ENCODE data around the gene ST7. TPM values are rescaled to one million over a fixed set of nuclear protein-coding genes. Genes with fewer than 3 reads are reported as not detected.

Gene ST7
- total RNA-seq, 2 experiments from 2014 or later, result 9.6 to 10.7 TPM

DNA sequence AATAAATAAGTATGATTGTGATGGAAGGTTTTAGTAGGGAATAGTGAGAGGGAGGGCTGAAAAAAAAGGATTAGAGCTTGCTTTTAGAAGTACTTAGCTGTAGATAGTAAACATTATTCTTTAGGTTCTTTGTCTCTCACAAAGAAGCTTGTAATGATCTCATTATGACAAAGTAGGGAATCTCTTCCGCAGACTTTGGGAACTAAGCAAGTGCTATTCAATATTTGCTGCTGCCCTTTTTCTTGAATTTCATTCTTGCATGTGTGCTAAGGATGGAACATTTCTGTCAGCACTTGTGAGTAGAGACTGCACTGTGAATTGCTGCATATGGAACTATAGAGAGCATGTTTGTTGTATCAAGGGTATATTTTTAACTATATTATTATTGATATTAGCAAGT lies 173.4 kb downstream of the ST7 start:
- ChIA-PET CTCF (ENCODE audit: unreplicated experiment) (interaction anchor here (1.8 kb wide), 1 partner anchor 19 kb away, joined by 4 read pairs; no protein-coding TSS in a partner anchor), POLR2A (interaction anchor here (2.7 kb wide), 1 partner anchor 8 kb away, joined by 12 read pairs; no protein-coding TSS in a partner anchor)
- intact Hi-C loops (cut with micrococcal nuclease; ENCODE audit: unreplicated experiment), result loop anchor here (2.0 kb wide), 1 partner anchor 196 kb away; no protein-coding TSS in a partner anchor
- no peak for TF ChIP-seq EZH2phosphoT487 (IDR thresholded peaks at IDR 0.05; ENCODE audit: borderline replicate concordance, low read depth, low read length)
- no peak for TF ChIP-seq CTCF (conservative IDR thresholded peaks at IDR 0.05; ENCODE audit: low read length)
- H2AFZ ChIP-seq (ENCODE audit: low read length), result no peak overlapping the region
- H3K4me3 ChIP-seq (ENCODE audit: low read depth, low read length, poor library complexity, severe bottlenecking), result no peak overlapping the region
- H3K79me2 ChIP-seq (ENCODE audit: insufficient read depth, low read depth, low read length), result no peaks in the 10 kb centered on the region
- no peak for DNase-seq (ENCODE audit: low spot score)
- no peak overlapping the region for H3K27ac ChIP-seq (ENCODE audit: low read depth, low read length, poor library complexity, severe bottlenecking)
- H3K9me2 ChIP-seq (ENCODE audit: insufficient read depth, low read length), result no peaks in the 10 kb centered on the region
- BruUV-seq (replicated peaks), result no TSS peak
- H4K20me1 ChIP-seq (ENCODE audit: insufficient read depth, low read length), result peaks cover 11% of the 10 kb centered on the region; the same call in 1 of the 2 replicates
- no peak overlapping the region for H3K4me2 ChIP-seq (ENCODE audit: low read length)
- H3K9me3 ChIP-seq (ENCODE audit: low read length), result no peaks in the 10 kb centered on the region
- H3K4me1 ChIP-seq (ENCODE audit: insufficient read depth, low read length, poor library complexity, severe bottlenecking), result no peaks in the 10 kb centered on the region
- H3K36me3 ChIP-seq (ENCODE audit: insufficient read depth, low read length), result no peaks in the 10 kb centered on the region

DNA sequence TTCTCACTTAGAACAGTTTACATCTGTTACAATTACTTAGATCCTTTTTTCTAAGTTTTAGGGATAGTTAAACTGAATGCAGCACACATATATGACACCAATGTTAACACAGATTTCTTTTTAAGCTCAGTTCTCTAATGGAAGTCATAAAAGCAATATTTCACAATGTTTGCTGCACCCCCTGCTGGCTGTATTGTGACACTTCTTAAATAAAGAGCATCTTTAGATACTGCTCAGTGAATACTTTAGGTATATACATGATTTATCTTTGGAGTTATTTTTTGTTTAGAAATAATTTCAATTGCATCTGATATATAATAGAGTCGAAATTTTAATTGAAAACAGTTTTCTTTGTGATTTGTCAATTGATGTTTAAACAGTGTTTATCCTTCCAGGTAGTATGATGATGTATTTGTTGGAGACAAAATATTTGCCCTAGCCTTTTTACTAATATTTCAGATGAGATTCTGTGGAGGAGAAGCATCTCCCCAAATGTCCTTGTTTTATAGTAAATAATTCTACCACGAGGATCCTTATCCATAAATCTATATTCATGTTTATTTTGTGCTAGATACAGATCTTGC lies 174.4 kb downstream of the ST7 start:
- H4K20me1 ChIP-seq (ENCODE audit: insufficient read depth, low read length), result peaks cover 11% of the 10 kb centered on the region; the same call in 1 of the 2 replicates
- POLR2A ChIA-PET, result no interaction called here
- no peak overlapping the region for H2AFZ ChIP-seq (ENCODE audit: low read length)
- H3K9me2 ChIP-seq (ENCODE audit: insufficient read depth, low read length), result no peaks in the 10 kb centered on the region
- TF ChIP-seq EZH2phosphoT487 (IDR thresholded peaks at IDR 0.05; ENCODE audit: borderline replicate concordance, low read depth, low read length) (no peak), CTCF (conservative IDR thresholded peaks at IDR 0.05; ENCODE audit: low read length) (peak; percentile 89)
- CTCF ChIA-PET (ENCODE audit: unreplicated experiment), result interaction anchor here (1.8 kb wide), 1 partner anchor 18 kb away, joined by 4 read pairs; no protein-coding TSS in a partner anchor
- BruUV-seq (replicated peaks), result no TSS peak
- no peaks in the 10 kb centered on the region for H3K9me3 ChIP-seq (ENCODE audit: low read length)
- no peaks in the 10 kb centered on the region for H3K79me2 ChIP-seq (ENCODE audit: insufficient read depth, low read depth, low read length)
- no peak overlapping the region for H3K4me3 ChIP-seq (ENCODE audit: low read depth, low read length, poor library complexity, severe bottlenecking)
- no peaks in the 10 kb centered on the region for H3K4me1 ChIP-seq (ENCODE audit: insufficient read depth, low read length, poor library complexity, severe bottlenecking)
- H3K36me3 ChIP-seq (ENCODE audit: insufficient read depth, low read length), result no peaks in the 10 kb centered on the region
- no peak overlapping the region for H3K27ac ChIP-seq (ENCODE audit: low read depth, low read length, poor library complexity, severe bottlenecking)
- peak; percentile 54 for DNase-seq (ENCODE audit: low spot score)
- no peak overlapping the region for H3K4me2 ChIP-seq (ENCODE audit: low read length)
- intact Hi-C loops (cut with micrococcal nuclease; ENCODE audit: unreplicated experiment), result loop anchor here (2.0 kb wide), 1 partner anchor 197 kb away; no protein-coding TSS in a partner anchor

DNA sequence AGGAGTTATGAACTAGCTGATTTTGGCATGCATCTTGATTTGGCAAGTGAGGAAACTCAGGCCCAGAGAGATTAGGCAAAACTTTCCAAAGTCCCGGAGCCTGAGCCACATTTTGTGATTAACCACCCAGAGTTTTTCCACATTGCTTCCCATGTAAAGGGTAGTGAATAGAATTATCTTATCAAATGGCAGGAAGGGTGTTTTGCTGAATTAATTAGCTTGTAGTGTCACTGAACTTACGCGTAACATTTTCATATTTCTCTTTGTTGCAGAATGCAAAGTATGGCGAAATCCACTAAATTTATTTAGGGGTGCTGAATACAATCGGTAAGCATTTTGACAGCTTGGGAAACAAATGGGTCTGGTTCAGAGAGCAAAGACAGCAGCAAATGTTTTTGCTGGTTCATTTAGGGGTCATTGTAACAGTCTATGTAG lies 176.2 kb downstream of the ST7 start:
- TF ChIP-seq EZH2phosphoT487 (IDR thresholded peaks at IDR 0.05; ENCODE audit: borderline replicate concordance, low read depth, low read length) (no peak), CTCF (conservative IDR thresholded peaks at IDR 0.05; ENCODE audit: low read length) (no peak)
- Histone ChIP-seq H3K36me3 (ENCODE audit: insufficient read depth, low read length) (no peaks in the 10 kb centered on the region), H3K4me2 (ENCODE audit: low read length) (no peak overlapping the region), H3K4me1 (ENCODE audit: insufficient read depth, low read length, poor library complexity, severe bottlenecking) (no peaks in the 10 kb centered on the region), H4K20me1 (ENCODE audit: insufficient read depth, low read length) (peaks cover 11% of the 10 kb centered on the region; the same call in 1 of the 2 replicates), H2AFZ (ENCODE audit: low read length) (no peak overlapping the region), H3K9me2 (ENCODE audit: insufficient read depth, low read length) (no peaks in the 10 kb centered on the region), H3K9me3 (ENCODE audit: low read length) (no peaks in the 10 kb centered on the region), H3K27ac (ENCODE audit: low read depth, low read length, poor library complexity, severe bottlenecking) (no peak overlapping the region), H3K79me2 (ENCODE audit: insufficient read depth, low read depth, low read length) (no peaks in the 10 kb centered on the region), H3K4me3 (ENCODE audit: low read depth, low read length, poor library complexity, severe bottlenecking) (no peak overlapping the region)
- no peak for DNase-seq (ENCODE audit: low spot score)
- intact Hi-C loops (cut with micrococcal nuclease; ENCODE audit: unreplicated experiment), result no loop called here
- ChIA-PET CTCF (ENCODE audit: unreplicated experiment) (no interaction called here), POLR2A (no interaction called here)
- no TSS peak for BruUV-seq (replicated peaks)

All from OCI-LY7 (cell line).